Activated effector memory CD4-positive, alpha-beta T cell treated with anti-CD3 and anti-CD28 coated beads, Interleukin-2, amount 50 U/mL, for 16 hours (primary cell): ENCODE results near the gene OSBPL9.
"Not testable (repeated sequence)": the region's sequence is repeated elsewhere in the genome, so short reads cannot be mapped to it uniquely, and the experiment has no call there.

Experiments
- DNase-seq: peaks from one replicate; pipeline ENCODE4 v3.0.0-alpha.2; 2020

OSBPL9 gene

GRCh38 chr1:51715369-51715768 is 98.5 kb downstream of the OSBPL9 start:
- DNase-seq: no peak

DNA sequence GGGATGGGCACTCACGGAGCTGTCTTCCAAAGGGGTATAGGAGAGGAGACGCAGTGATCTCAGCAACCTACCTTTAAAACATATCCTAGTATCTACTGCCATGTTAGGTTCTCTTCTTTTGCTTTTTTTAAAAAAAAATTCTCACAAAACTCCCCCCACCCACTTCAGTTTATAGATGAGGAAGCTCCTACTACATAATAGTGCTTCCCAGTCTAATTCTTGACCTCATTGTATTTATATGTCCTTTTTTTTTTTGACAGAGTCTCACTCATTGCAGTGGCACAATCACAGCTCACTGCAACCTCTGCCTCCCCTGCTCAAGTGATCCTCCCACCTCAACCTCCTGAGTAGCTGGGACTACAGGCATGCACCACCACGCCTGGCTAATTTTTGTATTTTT is 99.9 kb downstream of the OSBPL9 start:
- DNase-seq: no peak

GRCh38 chr1:51717842-51718241 is 101.0 kb downstream of the OSBPL9 start:
- no peak for DNase-seq

DNA sequence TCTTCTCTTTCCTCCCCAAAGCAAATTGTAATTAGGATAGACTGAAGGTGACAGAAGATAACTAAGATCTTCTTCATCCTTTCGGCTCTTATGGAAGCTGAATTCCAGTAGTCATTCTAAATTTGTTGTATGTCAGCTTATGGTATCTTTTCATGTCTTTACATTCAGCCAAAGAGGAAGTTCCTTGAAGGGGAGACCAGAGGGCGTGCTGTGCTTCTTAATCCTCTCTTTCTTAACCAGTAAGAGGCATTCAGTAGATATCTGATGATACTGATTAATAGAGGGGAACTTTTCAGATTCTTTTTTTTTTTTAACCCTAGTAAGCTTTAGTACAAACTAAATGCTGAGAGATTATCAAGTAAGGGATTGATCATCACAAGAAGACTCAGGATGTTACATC is 102.3 kb downstream of the OSBPL9 start:
- no peak for DNase-seq

- no peak for DNase-seq
These were observed 107.9 kb downstream of the OSBPL9 start for GRCh38 chr1:51724797-51725196.

DNA sequence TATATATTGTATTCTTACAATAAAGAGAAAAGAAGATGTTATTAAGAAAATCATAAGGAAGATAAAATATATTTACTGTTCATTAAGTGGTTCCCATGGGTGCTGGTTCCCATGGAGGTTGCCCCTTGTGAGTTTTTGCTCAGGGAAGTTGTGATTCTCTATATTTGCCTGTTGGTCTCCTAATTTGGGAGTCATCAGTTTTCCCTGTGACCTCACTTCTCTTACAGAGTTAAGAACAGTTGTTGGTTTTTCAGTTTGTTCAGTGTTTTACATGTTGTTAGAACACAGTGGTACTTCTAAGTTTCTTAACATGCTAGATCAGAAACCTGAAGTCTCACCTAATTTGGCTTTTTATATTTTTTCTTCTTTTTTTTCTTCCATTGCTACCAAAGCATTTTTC is 109.2 kb downstream of the OSBPL9 start:
- no peak for DNase-seq

- DNase-seq: no peak
These were observed 109.8 kb downstream of the OSBPL9 start for GRCh38 chr1:51726544-51727225.

DNA sequence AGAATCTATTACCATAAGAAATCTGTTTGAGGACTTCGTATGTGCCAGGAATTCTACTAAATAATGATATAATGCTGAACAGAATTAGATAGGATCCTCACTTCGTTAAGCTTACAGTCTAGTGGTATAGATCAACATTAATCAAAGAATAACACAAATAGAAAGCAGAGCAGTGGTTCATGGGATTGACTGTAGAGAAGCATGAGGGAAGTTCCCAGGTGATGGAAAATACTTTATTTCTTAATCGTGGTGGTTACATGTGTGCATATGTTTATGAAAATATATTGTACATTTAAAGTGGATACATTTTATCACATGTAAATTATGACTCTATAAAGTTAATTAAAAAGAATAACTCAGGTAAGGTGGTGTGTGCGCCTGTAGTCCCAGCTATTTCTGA is 110.5 kb downstream of the OSBPL9 start:
- DNase-seq: no peak

GRCh38 chr1:51728611-51729155 is 111.8 kb downstream of the OSBPL9 start:
- no peak for DNase-seq

DNA sequence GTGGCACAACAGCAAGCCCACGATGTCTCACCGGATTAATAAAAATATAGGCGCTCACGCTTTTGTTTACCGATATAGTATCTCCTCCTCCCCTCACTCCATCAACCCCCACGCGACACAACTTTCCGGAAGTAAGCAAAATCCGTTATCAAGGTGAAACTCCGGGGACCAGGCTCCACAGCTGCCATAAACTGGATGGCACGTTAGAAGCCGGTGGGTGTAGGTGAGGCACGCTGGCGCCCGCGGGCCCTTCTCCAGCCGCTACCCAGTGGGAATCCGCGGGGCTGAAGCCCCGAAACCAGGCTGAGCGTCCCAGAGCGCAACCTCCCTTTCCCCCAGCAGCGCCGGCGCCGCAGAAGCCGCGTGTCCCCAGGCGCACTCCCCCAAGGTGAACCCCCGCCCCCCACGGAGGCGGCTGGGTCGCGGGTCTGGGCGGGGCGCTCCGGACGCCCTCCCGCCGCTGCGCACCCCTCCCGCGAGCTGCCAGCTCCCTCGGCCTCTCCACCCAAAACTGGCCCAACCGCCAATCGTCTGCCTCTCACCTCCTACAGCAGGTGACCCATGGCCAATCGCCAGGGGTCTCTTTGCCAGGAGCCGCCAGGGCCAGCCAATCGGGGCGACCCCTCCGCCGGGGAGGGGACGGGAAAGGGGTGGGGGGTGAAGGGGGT is 112.4 kb downstream of the OSBPL9 start:
- DNase-seq: peak; percentile 97

GRCh38 chr1:51729824-51730301 is 113.0 kb downstream of the OSBPL9 start:
- no peak for DNase-seq

DNA sequence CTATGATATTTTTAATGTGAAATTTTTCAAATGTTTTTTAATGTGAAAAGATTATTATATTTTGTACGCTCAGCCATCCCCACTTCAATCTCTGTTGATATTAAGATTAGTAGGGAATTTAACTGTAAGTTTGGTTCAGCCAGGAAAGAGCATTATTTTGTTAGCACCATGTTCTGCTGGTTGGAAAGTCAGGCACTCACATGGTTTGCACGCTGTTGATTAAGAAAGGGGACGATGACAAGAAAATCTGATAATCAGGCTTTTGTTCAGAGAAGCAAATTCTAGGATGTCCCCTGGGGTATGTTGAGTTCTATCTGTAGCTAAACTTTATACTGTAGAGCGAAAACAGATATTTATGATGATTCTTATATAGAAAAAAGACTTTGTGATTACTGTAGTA is 115.1 kb downstream of the OSBPL9 start:
- DNase-seq: no peak

DNA sequence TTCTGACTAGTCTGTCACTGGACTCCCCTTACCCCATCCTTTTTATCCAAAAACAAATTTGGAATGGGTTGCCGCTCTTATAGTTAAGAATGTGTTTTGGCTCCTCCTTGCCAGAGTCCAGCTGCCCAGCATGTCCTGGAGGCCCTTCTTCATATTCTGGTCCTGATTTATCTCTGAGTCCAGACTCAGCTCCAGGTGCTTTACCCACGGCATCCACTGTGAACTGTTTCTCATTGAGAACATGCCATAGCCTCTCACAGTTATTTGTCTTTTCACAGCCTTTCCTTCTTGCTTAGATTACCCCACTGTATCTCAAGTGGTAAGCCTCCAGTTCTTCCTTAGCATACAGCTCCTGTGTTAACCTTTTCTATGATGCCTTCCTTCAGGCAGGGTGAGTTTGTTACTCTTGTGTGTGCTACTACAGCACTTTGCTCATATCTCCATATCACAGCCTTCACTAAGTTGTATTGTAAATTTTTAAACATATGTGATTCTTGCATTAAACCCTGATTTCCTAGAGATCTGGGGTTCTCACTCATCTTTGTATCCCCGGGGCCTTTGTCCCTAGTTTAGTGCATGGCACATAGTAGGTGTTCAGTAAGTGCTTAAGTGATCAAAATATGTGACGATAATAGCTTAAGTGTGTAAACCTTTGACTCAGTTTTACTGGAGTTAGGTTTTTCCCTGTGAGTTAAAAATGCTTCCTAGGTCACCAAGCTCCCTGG is 116.0 kb downstream of the OSBPL9 start:
- no peak for DNase-seq

GRCh38 chr1:51733426-51733774 is 116.5 kb downstream of the OSBPL9 start:
- DNase-seq: not testable (repeated sequence)

GRCh38 chr1:51733793-51734522 is 117.1 kb downstream of the OSBPL9 start:
- no peak for DNase-seq

GRCh38 chr1:51734896-51735745 is 118.2 kb downstream of the OSBPL9 start:
- DNase-seq: no peak

- no peak for DNase-seq
These were observed 118.9 kb downstream of the OSBPL9 start for GRCh38 chr1:51735746-51736254.

GRCh38 chr1:51736702-51737101 is 119.8 kb downstream of the OSBPL9 start:
- no peak for DNase-seq

GRCh38 chr1:51738681-51739080 is 121.8 kb downstream of the OSBPL9 start:
- DNase-seq: no peak

DNA sequence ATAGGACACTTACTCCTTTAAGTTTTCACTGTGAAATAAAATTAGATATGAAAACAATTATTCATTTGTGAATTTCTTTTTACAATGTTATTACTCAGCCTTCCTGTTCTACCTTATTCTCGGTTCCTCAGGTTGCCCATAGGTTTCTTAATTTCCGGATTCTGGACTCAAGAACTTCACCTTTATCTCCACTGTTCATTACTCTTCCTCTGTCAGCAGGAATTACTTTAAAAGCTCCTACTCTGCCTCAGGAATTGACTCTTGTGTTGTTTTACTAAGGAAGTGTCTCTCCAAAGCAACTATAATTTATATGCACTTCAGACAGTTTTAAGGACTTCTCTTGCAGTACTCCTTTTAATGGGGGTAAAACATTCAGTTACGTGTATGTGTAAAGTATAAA is 123.8 kb downstream of the OSBPL9 start:
- no peak for DNase-seq

DNA sequence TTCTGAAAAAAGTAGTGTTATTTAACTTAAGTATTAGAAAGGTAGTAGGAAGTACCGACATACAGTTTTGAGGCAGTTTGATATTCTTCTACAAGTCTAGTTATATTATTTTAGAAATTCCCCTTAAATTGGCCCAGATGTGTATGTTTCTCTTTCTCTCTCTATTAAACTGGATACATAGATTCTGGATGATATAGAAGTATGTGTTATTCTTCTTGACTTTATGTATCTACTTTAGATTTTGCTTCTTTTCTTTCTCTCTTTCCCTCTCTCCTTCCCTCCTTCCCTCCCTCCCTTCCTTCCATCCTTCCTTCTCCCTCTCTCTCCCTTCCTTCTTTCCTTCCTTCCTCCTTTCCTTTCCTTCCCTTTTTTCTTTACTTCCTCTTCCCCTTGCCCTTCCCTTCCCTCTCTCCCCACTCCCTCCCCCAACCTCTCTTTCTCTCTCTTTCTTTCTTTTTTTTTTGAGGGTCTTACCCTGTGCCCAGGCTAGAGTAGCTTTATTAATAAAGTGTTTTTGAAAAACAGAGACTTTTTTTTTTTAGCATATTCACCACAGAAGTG is 124.3 kb downstream of the OSBPL9 start:
- no peak for DNase-seq
